Stimulated activated naive CD8-positive, alpha-beta T cell treated with anti-CD3 and anti-CD28 coated beads, Interleukin-15, amount 100 ng/mL, for 72 hours (primary cell): Measurements from ENCODE around the gene SLC23A2.
"Not testable (repeated sequence)": the region's sequence is repeated elsewhere in the genome, so short reads cannot be mapped to it uniquely, and the experiment has no call there.

Experiments used
- ATAC-seq: fragments of 150-1000 bp; cut with Tn5 transposase; 2 replicates; pipeline ENCODE4 v1.10.0; 2021; ENCODE audit warnings: mild to moderate bottlenecking, moderate library complexity
- DNase-seq, 2 donors: peaks; one replicate each; pipeline ENCODE4 v3.0.0; 2021 to 2022
- H3K27ac Mint-ChIP-seq, 2 donors: one replicate each; pipeline ENCODE4 v1.8.0; 2022; ENCODE audit warnings: mild to moderate bottlenecking in 2 of 2, mixed read lengths in 2 of 2, moderate library complexity in 2 of 2
- H3K27me3 Mint-ChIP-seq: one replicate; pipeline ENCODE4 v1.8.0; 2022; ENCODE audit warnings: mixed read lengths
- H3K4me1 Mint-ChIP-seq: one replicate; pipeline ENCODE4 v1.8.0; 2022; ENCODE audit warnings: mild to moderate bottlenecking, mixed read lengths
- H3K4me3 Mint-ChIP-seq, 2 donors: one replicate each; pipeline ENCODE4 v1.8.0; 2022; ENCODE audit warnings: mild to moderate bottlenecking in 2 of 2, mixed read lengths in 2 of 2, moderate library complexity in 1 of 2
- H3K9me3 Mint-ChIP-seq, 2 donors: one replicate each; pipeline ENCODE4 v1.8.0; 2022; ENCODE audit warnings: mixed read lengths in 2 of 2

The SLC23A2 gene

GRCh38 chr20:5024982-5025381 lies 23.7 kb upstream of the SLC23A2 start:
- H3K9me3 Mint-ChIP-seq, result no peaks in the 10 kb centered on the region
- no peaks in the 10 kb centered on the region for H3K4me1 Mint-ChIP-seq
- H3K4me3 Mint-ChIP-seq, result no peak overlapping the region
- no peak overlapping the region for H3K27ac Mint-ChIP-seq
- ATAC-seq (no peak), DNase-seq (no peak)
- H3K27me3 Mint-ChIP-seq, result no peaks in the 10 kb centered on the region

GRCh38 chr20:5024103-5024502 lies 22.8 kb upstream of the SLC23A2 start:
- no peak overlapping the region for H3K4me3 Mint-ChIP-seq
- H3K27me3 Mint-ChIP-seq, result no peaks in the 10 kb centered on the region
- no peaks in the 10 kb centered on the region for H3K4me1 Mint-ChIP-seq
- H3K9me3 Mint-ChIP-seq, result no peaks in the 10 kb centered on the region
- ATAC-seq, result no peak
- no peak overlapping the region for H3K27ac Mint-ChIP-seq
- no peak for DNase-seq

GRCh38 chr20:5023171-5023570 lies 21.9 kb upstream of the SLC23A2 start:
- H3K27me3 Mint-ChIP-seq, DNase-seq, H3K4me3 Mint-ChIP-seq, ATAC-seq, H3K4me1 Mint-ChIP-seq, H3K9me3 Mint-ChIP-seq, H3K27ac Mint-ChIP-seq: not testable (repeated sequence)

GRCh38 chr20:5020760-5021159 lies 19.4 kb upstream of the SLC23A2 start:
- H3K4me3 Mint-ChIP-seq, result no peak overlapping the region
- no peaks in the 10 kb centered on the region for H3K9me3 Mint-ChIP-seq
- DNase-seq (no peak), ATAC-seq (no peak)
- H3K4me1 Mint-ChIP-seq, result no peaks in the 10 kb centered on the region
- no peak overlapping the region for H3K27ac Mint-ChIP-seq
- no peaks in the 10 kb centered on the region for H3K27me3 Mint-ChIP-seq

GRCh38 chr20:5013682-5014447 lies 12.6 kb upstream of the SLC23A2 start:
- Mint-ChIP-seq H3K27ac (no peak overlapping the region), H3K9me3 (no peaks in the 10 kb centered on the region), H3K4me1 (peaks cover 5% of the 10 kb centered on the region)

GRCh38 chr20:5008759-5009158 lies 7.4 kb upstream of the SLC23A2 start:
- Mint-ChIP-seq H3K27ac (no peak overlapping the region), H3K9me3 (no peaks in the 10 kb centered on the region), H3K4me3 (no peak overlapping the region), H3K27me3 (no peaks in the 10 kb centered on the region), H3K4me1 (peaks cover 14% of the 10 kb centered on the region)
- no peak for DNase-seq
- ATAC-seq, result no peak

More at GRCh38 chr20:5013682-5014447, 12.6 kb upstream of the SLC23A2 start:
- DNase-seq, result no peak
- ATAC-seq, result no peak
- Mint-ChIP-seq H3K27me3 (no peaks in the 10 kb centered on the region), H3K4me3 (no peak overlapping the region)

GRCh38 chr20:5005326-5005725 lies 4.0 kb upstream of the SLC23A2 start:
- Mint-ChIP-seq H3K27ac (no peak overlapping the region), H3K9me3 (no peaks in the 10 kb centered on the region), H3K4me3 (no peak overlapping the region), H3K27me3 (no peaks in the 10 kb centered on the region), H3K4me1 (peaks cover 17% of the 10 kb centered on the region)
- ATAC-seq, result no peak
- no peak for DNase-seq

- H3K4me1 Mint-ChIP-seq, result peaks cover 22% of the 10 kb centered on the region
- not testable (repeated sequence) for H3K4me3 Mint-ChIP-seq, DNase-seq, H3K9me3 Mint-ChIP-seq, H3K27me3 Mint-ChIP-seq, ATAC-seq, H3K27ac Mint-ChIP-seq
Measured at GRCh38 chr20:5004825-5005224, 3.5 kb upstream of the SLC23A2 start.

GRCh38 chr20:5003626-5004025 lies 2.3 kb upstream of the SLC23A2 start:
- ATAC-seq (no peak), DNase-seq (no peak)
- Mint-ChIP-seq H3K27me3 (no peaks in the 10 kb centered on the region), H3K27ac (no peak overlapping the region), H3K4me3 (no peak overlapping the region), H3K9me3 (no peaks in the 10 kb centered on the region), H3K4me1 (peaks cover 26% of the 10 kb centered on the region)

- peak in 1 of 2 donors; percentile 4 for DNase-seq
- peak overlapping the region; percentile 91 to 98 for H3K4me3 Mint-ChIP-seq
- H3K4me1 Mint-ChIP-seq, result peaks cover 33% of the 10 kb centered on the region
- no peaks in the 10 kb centered on the region for H3K27me3 Mint-ChIP-seq
- ATAC-seq, result no peak
- peak overlapping the region in 1 of 2 donors; percentile 99 for H3K27ac Mint-ChIP-seq
- H3K9me3 Mint-ChIP-seq, result no peaks in the 10 kb centered on the region
Measured at GRCh38 chr20:5002077-5002413, 735 bp upstream of the SLC23A2 start.

- H3K27me3 Mint-ChIP-seq, result no peaks in the 10 kb centered on the region
- peak overlapping the region; percentile 97 to 98 for H3K27ac Mint-ChIP-seq
- peaks cover 38% of the 10 kb centered on the region for H3K4me1 Mint-ChIP-seq
- H3K9me3 Mint-ChIP-seq, result no peaks in the 10 kb centered on the region
- peak; percentile 72 for ATAC-seq
- H3K4me3 Mint-ChIP-seq, result peak overlapping the region; percentile 91 to 97
- peak; percentile 31 for DNase-seq
Measured at GRCh38 chr20:5000263-5001173, 792 bp downstream of the SLC23A2 start.

GRCh38 chr20:4999788-5000187 lies 1.5 kb downstream of the SLC23A2 start:
- no peaks in the 10 kb centered on the region for H3K27me3 Mint-ChIP-seq
- H3K27ac Mint-ChIP-seq, result peak overlapping the region in 1 of 2 donors; percentile 97
- no peak for ATAC-seq
- peaks cover 44% of the 10 kb centered on the region for H3K4me1 Mint-ChIP-seq
- DNase-seq, result no peak
- peak overlapping the region; percentile 91 to 97 for H3K4me3 Mint-ChIP-seq
- H3K9me3 Mint-ChIP-seq, result no peaks in the 10 kb centered on the region

GRCh38 chr20:4998160-4998651 lies 3.1 kb downstream of the SLC23A2 start:
- peaks cover 50% of the 10 kb centered on the region for H3K4me1 Mint-ChIP-seq
- no peaks in the 10 kb centered on the region for H3K9me3 Mint-ChIP-seq
- DNase-seq (no peak), ATAC-seq (no peak)
- peak overlapping the region; percentile 9 to 24 for H3K4me3 Mint-ChIP-seq
- no peak overlapping the region for H3K27ac Mint-ChIP-seq
- H3K27me3 Mint-ChIP-seq, result no peaks in the 10 kb centered on the region

GRCh38 chr20:4997222-4997621 lies 4.1 kb downstream of the SLC23A2 start:
- H3K4me3 Mint-ChIP-seq, result no peak overlapping the region

GRCh38 chr20:4989570-4989969 lies 11.7 kb downstream of the SLC23A2 start:
- Mint-ChIP-seq H3K27me3 (no peaks in the 10 kb centered on the region), H3K4me3 (peak overlapping the region in 1 of 2 donors; percentile 2), H3K9me3 (no peaks in the 10 kb centered on the region), H3K27ac (peak overlapping the region in 1 of 2 donors; percentile 6), H3K4me1 (peaks cover 40% of the 10 kb centered on the region)
- DNase-seq (no peak), ATAC-seq (peak; percentile 49)

More at GRCh38 chr20:4997222-4997621, 4.1 kb downstream of the SLC23A2 start:
- no peak for DNase-seq
- Mint-ChIP-seq H3K27ac (no peak overlapping the region), H3K27me3 (no peaks in the 10 kb centered on the region), H3K4me1 (peaks cover 50% of the 10 kb centered on the region), H3K9me3 (no peaks in the 10 kb centered on the region)
- no peak for ATAC-seq

- Mint-ChIP-seq H3K27me3 (no peaks in the 10 kb centered on the region), H3K27ac (no peak overlapping the region), H3K9me3 (no peaks in the 10 kb centered on the region), H3K4me3 (no peak overlapping the region), H3K4me1 (peaks cover 41% of the 10 kb centered on the region)
- ATAC-seq (no peak), DNase-seq (no peak)
Measured at GRCh38 chr20:4987130-4987529, 14.2 kb downstream of the SLC23A2 start.
